KMS-11 (cell line): ENCODE results near the gene LSAMP.

Experiments
- H2AFZ ChIP-seq: fragments of 200-600 bp; sonication (generic); 2 replicates; pipeline ENCODE4 v1.6.1; 2016; ENCODE audit warnings: antibody characterized with exemption, mixed run types, low read depth
- H3K27ac ChIP-seq: fragments of 200-600 bp; sonication (generic); 2 replicates; pipeline ENCODE4 v1.6.1; 2016; ENCODE audit warnings: mild to moderate bottlenecking, mixed run types
- H3K27me3 ChIP-seq: fragments of 200-600 bp; sonication (generic); 2 replicates; pipeline ENCODE4 v1.6.1; 2017; ENCODE audit warnings: mild to moderate bottlenecking, low read depth, mixed run types, moderate library complexity; ENCODE audit not compliant: insufficient read depth
- H3K36me3 ChIP-seq: fragments of 200-600 bp; sonication (generic); 2 replicates; pipeline ENCODE4 v1.6.1; 2017; ENCODE audit warnings: mild to moderate bottlenecking, mixed run types; ENCODE audit not compliant: insufficient read depth
- H3K4me1 ChIP-seq: fragments of 200-600 bp; sonication (generic); 2 replicates; pipeline ENCODE4 v1.6.1; 2016; ENCODE audit warnings: mild to moderate bottlenecking, low read depth, mixed run types; ENCODE audit not compliant: poor library complexity, severe bottlenecking
- H3K4me2 ChIP-seq: fragments of 200-600 bp; sonication (generic); 2 replicates; pipeline ENCODE4 v1.7.0; 2016; ENCODE audit warnings: mild to moderate bottlenecking, mixed run types
- H3K4me3 ChIP-seq: fragments of 200-600 bp; sonication (generic); IDR thresholded peaks from 2 replicates; pipeline ENCODE4 v1.6.1; 2017; ENCODE audit warnings: low read depth, low read length, mixed read lengths; ENCODE audit not compliant: insufficient read depth
- H3K79me2 ChIP-seq: fragments of 200-600 bp; sonication (generic); 2 replicates; pipeline ENCODE4 v1.6.1; 2016; ENCODE audit warnings: low read depth, mixed run types; ENCODE audit not compliant: insufficient read depth
- H3K9ac ChIP-seq: fragments of 200-600 bp; sonication (generic); 2 replicates; pipeline ENCODE4 v1.6.1; 2016; ENCODE audit warnings: mild to moderate bottlenecking, mixed run types
- H4K20me1 ChIP-seq: fragments of 200-600 bp; sonication (generic); 2 replicates; pipeline ENCODE4 v1.6.1; 2016; ENCODE audit warnings: mild to moderate bottlenecking, mixed run types; ENCODE audit not compliant: insufficient read depth
- CTCF ChIP-seq: fragments of 200-600 bp; sonication (generic); conservative IDR thresholded peaks from 2 replicates; pipeline ENCODE4 v1.6.1; 2017; ENCODE audit warnings: low read depth, mild to moderate bottlenecking, antibody characterized with exemption, low read length, moderate library complexity, mixed read lengths

LSAMP gene

GRCh38 chr3:115974940-115975339, 470.3 kb downstream of the LSAMP start:
- H3K4me1 ChIP-seq: no peaks in the 10 kb centered on the region
- H4K20me1 ChIP-seq: no peaks in the 10 kb centered on the region
- no peak overlapping the region for H3K27ac ChIP-seq
- H3K4me2 ChIP-seq: no peak overlapping the region
- H3K79me2 ChIP-seq: no peaks in the 10 kb centered on the region
- H3K27me3 ChIP-seq: no peaks in the 10 kb centered on the region
- H3K36me3 ChIP-seq: no peaks in the 10 kb centered on the region
- no peak for TF ChIP-seq CTCF
- no peak overlapping the region for H3K9ac ChIP-seq
- no peak overlapping the region for H3K4me3 ChIP-seq
- no peak overlapping the region for H2AFZ ChIP-seq

GRCh38 chr3:115968871-115969270, 476.4 kb downstream of the LSAMP start:
- H3K36me3 ChIP-seq: no peaks in the 10 kb centered on the region
- H4K20me1 ChIP-seq: no peaks in the 10 kb centered on the region
- no peak overlapping the region for H3K4me2 ChIP-seq
- H3K27ac ChIP-seq: no peak overlapping the region
- H2AFZ ChIP-seq: no peak overlapping the region
- no peak overlapping the region for H3K9ac ChIP-seq
- no peak overlapping the region for H3K4me3 ChIP-seq
- no peak for TF ChIP-seq CTCF
- no peaks in the 10 kb centered on the region for H3K27me3 ChIP-seq
- H3K79me2 ChIP-seq: no peaks in the 10 kb centered on the region
- no peaks in the 10 kb centered on the region for H3K4me1 ChIP-seq

- H3K27me3 ChIP-seq: no peaks in the 10 kb centered on the region
- no peak overlapping the region for H3K27ac ChIP-seq
- H4K20me1 ChIP-seq: no peaks in the 10 kb centered on the region
- H3K79me2 ChIP-seq: no peaks in the 10 kb centered on the region
- H3K4me3 ChIP-seq: no peak overlapping the region
- H3K4me2 ChIP-seq: no peak overlapping the region
- no peaks in the 10 kb centered on the region for H3K36me3 ChIP-seq
- no peak for TF ChIP-seq CTCF
- no peak overlapping the region for H2AFZ ChIP-seq
- H3K4me1 ChIP-seq: no peaks in the 10 kb centered on the region
- H3K9ac ChIP-seq: no peak overlapping the region
Measured at GRCh38 chr3:115961380-115961779, 483.9 kb downstream of the LSAMP start.

GRCh38 chr3:115960799-115961198, 484.5 kb downstream of the LSAMP start:
- Histone ChIP-seq H3K4me2 (no peak overlapping the region), H3K36me3 (no peaks in the 10 kb centered on the region), H3K79me2 (no peaks in the 10 kb centered on the region), H3K4me3 (no peak overlapping the region), H3K27ac (no peak overlapping the region), H3K4me1 (no peaks in the 10 kb centered on the region), H2AFZ (no peak overlapping the region), H4K20me1 (no peaks in the 10 kb centered on the region), H3K27me3 (no peaks in the 10 kb centered on the region), H3K9ac (no peak overlapping the region)
- TF ChIP-seq CTCF: no peak

GRCh38 chr3:115958526-115958925, 486.8 kb downstream of the LSAMP start:
- Histone ChIP-seq H3K4me2 (no peak overlapping the region), H3K27me3 (no peaks in the 10 kb centered on the region), H3K4me1 (no peaks in the 10 kb centered on the region), H3K9ac (no peak overlapping the region), H3K36me3 (no peaks in the 10 kb centered on the region), H2AFZ (no peak overlapping the region), H3K79me2 (no peaks in the 10 kb centered on the region), H3K4me3 (no peak overlapping the region), H4K20me1 (no peaks in the 10 kb centered on the region), H3K27ac (no peak overlapping the region)
- TF ChIP-seq CTCF: no peak
